GM18867 (cell line): ENCODE results near the gene DAW1.
A peak's percentile ranks its signal among the peaks of the same experiment; 100 is the strongest.
"Not testable (repeated sequence)": the region's sequence is repeated elsewhere in the genome, so short reads cannot be mapped to it uniquely, and the experiment has no call there.

Experiments used
- ATAC-seq: cut with Tn5 transposase; IDR thresholded peaks from one replicate; pipeline ENCODE4 v1.9.1; 2021; ENCODE audit warnings: mild to moderate bottlenecking, moderate library complexity; ENCODE audit not compliant: unreplicated experiment

Gene DAW1

GRCh38 chr2:227906991-227907390 is 35.6 kb downstream of the DAW1 start:
- ATAC-seq, result no peak

GRCh38 chr2:227908266-227909054 is 37.0 kb downstream of the DAW1 start:
- no peak for ATAC-seq

- ATAC-seq, result no peak
Measured at GRCh38 chr2:227914362-227914761, 42.9 kb downstream of the DAW1 start.

- no peak for ATAC-seq
Measured at GRCh38 chr2:227921648-227922047, 50.2 kb downstream of the DAW1 start.

- peak; percentile 55 for ATAC-seq
Measured at GRCh38 chr2:227932001-227932400, 60.6 kb downstream of the DAW1 start.

- peak; percentile 27 for ATAC-seq
Measured at GRCh38 chr2:227932403-227932802, 61.0 kb downstream of the DAW1 start.

GRCh38 chr2:227933884-227934283 is 62.5 kb downstream of the DAW1 start:
- no peak for ATAC-seq

GRCh38 chr2:227936249-227936648 is 64.8 kb downstream of the DAW1 start:
- not testable (repeated sequence) for ATAC-seq

GRCh38 chr2:227939271-227940027 is 68.0 kb downstream of the DAW1 start:
- ATAC-seq, result peak; percentile 73

- peak; percentile 52 for ATAC-seq
Measured at GRCh38 chr2:227942021-227942420, 70.6 kb downstream of the DAW1 start.

- no peak for ATAC-seq
Measured at GRCh38 chr2:227942965-227943364, 71.5 kb downstream of the DAW1 start.

- ATAC-seq, result no peak
Measured at GRCh38 chr2:227960317-227960716, 88.9 kb downstream of the DAW1 start.

- no peak for ATAC-seq
Measured at GRCh38 chr2:227971619-227972230, 100.3 kb downstream of the DAW1 start.

GRCh38 chr2:227973241-227973640 is 101.8 kb downstream of the DAW1 start:
- ATAC-seq, result no peak
